ENCODE measurements around the gene FCAR. TPM values are rescaled to one million over a fixed set of nuclear protein-coding genes. Genes with fewer than 3 reads are reported as not detected.

FCAR gene
- not detected for total RNA-seq

DNA sequence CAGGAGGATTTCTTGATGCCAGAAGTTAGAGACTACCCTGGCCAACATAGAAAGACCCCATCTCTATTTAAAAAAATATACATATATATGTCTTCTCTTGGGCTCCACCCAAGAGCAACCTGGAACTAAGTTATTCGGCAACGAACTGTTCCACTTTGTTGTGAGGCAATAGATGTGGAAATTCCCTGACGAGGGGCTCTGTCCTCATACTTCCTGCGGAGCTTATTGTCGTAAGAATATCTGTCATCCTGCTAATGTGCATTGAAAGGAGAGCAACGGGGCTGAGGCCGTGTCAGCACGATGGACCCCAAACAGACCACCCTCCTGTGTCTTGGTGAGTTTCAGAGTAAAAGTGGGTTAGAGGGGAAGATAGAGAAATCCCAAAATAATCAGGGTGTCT lies at the start of gene FCAR:
Gene FCAR (plus strand): TSS at position 246 of the 400 bp plus-strand sequence. CDS start 55 bp downstream, at position 301.

DNA sequence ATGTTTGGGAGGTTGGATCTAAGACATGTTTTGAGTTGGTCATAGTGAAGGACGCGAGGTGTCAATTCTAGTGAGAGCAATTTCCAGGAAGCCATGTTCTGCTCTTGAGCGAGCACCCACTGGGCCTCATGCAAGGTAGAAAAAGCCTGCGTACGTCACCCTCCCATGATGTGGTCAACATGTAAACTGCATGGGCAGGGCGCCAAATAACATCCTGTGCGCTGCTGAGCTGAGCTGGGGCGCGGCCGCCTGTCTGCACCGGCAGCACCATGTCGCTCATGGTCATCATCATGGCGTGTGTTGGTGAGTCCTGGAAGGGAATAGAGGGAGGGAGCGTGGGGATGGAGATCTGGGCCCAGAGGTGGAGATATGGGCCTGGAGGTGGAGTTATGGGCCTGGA lies 41.5 kb upstream of the FCAR start, which contains the start of gene KIR2DS4:
Gene KIR2DS4 (plus strand): TSS at position 181 of the 400 bp plus-strand sequence.

DNA sequence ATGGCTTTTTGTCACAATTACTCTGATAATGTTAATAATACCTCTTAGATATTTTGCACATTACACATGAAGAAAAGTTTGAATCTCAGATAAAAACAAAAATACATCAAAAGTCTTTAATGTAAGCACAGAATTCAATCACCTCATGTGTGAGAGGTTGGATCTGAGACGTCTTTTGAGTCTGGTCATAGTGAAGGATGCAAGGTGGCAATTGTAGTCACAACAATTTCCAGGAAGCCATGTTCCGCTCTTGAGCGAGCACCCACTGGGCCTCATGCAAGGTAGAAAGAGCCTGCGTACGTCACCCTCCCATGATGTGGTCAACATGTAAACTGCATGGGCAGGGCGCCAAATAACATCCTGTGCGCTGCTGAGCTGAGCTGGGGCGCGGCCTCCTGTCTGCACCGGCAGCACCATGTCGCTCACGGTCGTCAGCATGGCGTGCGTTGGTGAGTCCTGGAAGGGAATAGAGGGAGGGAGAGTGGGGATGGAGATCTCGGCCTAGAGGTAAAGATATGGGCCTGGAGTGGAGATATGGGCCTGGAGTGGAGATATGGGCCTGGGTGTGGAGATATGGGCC lies 23.9 kb upstream of the FCAR start, which contains the start of gene KIR3DL2:
Gene KIR3DL2 (plus strand): TSS at position 383 of the 580 bp plus-strand sequence. CDS start 33 bp downstream, at position 416.

DNA sequence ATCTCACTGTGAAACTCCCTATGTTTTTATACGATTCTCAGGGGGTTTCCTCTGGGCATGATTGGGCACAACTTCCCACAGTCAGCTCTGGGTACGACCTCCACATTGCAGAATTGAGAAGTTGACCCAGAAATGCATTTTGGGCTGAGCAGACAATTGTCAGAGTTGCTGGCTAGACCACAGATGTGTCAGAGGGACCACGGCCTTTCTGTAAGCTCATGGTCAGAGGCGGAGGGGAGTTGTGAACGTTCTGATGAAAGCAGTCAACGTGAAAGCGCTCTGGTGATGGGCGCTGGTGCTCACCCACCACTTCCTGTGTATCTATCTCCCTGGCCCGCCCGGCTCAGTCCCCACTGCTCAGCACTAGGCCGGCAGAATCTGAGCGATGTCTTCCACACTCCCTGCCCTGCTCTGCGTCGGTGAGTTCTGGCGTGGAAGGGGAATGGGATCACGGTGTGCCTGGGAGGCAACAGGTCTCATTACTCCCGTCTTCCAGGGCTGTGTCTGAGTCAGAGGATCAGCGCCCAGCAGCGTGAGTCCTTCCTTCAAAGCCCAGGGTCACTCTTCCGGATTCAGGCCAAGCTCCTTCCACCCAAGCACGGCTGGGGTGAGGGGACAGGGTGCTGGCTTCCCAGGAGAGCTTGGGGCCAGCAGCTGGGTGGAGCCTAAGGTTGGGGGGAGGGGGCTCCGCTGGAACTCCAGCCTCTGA lies 31.9 kb downstream of the FCAR start, which contains the start of gene NCR1:
Gene NCR1 (plus strand): TSS at position 346 of the 709 bp plus-strand sequence. CDS start 40 bp downstream, at position 386.

Small RNA genes within 50 kb of the gene (small RNA-seq; reads per million reads assigned to genes)
- 0.73 to 1.6 reads per million in 2 donors for gene RNU6-222P

Other genes with a start within 250 kb of the FCAR start
- gene LILRB1, start 243.8 kb upstream of the FCAR start, total RNA-seq: not detected
- not detected for gene LILRB4, start 211.2 kb upstream of the FCAR start, total RNA-seq
- gene KIR3DL3, start 149.8 kb upstream of the FCAR start, total RNA-seq: not detected
- not detected for gene KIR2DL3, start 135.7 kb upstream of the FCAR start, total RNA-seq
- gene KIR2DL1, start 104.4 kb upstream of the FCAR start, total RNA-seq: not detected
- not detected for gene KIR2DL4, start 70.6 kb upstream of the FCAR start, total RNA-seq
- gene KIR3DL1, start 57.8 kb upstream of the FCAR start, total RNA-seq: not detected
- not detected for gene KIR2DS4, start 41.6 kb upstream of the FCAR start, total RNA-seq
- not detected for gene KIR3DL2, start 23.8 kb upstream of the FCAR start, total RNA-seq
- not detected for gene NCR1, start 31.9 kb downstream of the FCAR start, total RNA-seq
- gene NLRP7, start 73.3 kb downstream of the FCAR start, total RNA-seq: not detected
- 10 to 100 TPM in 1 of 2 donors, 1 to 10 TPM in 1; 3.4 to 13.0 TPM for gene NLRP2, start 92.1 kb downstream of the FCAR start, total RNA-seq
- gene GP6, start 164.0 kb downstream of the FCAR start, total RNA-seq: not detected
- 10 to 100 TPM; 10.3 to 20.3 TPM for gene RDH13, start 188.9 kb downstream of the FCAR start, total RNA-seq
- gene EPS8L1, start 201.6 kb downstream of the FCAR start, total RNA-seq: 1 to 10 TPM; 6.9 to 8.3 TPM
- gene PPP1R12C, start 243.4 kb downstream of the FCAR start, total RNA-seq: 10 to 100 TPM; 39.3 to 55.4 TPM

All from melanocyte of skin (primary cell).